ENCODE measurements around the gene GRIN3B. TPM values are rescaled to one million over a fixed set of nuclear protein-coding genes. Genes with fewer than 3 reads are reported as not detected.
A peak's percentile ranks its signal among the peaks of the same experiment; 100 is the strongest.

The GRIN3B gene
- polyA plus RNA-seq, 10 donors = 0.13 to 0.35 (median 0.17) TPM; not detected in 1

DNA sequence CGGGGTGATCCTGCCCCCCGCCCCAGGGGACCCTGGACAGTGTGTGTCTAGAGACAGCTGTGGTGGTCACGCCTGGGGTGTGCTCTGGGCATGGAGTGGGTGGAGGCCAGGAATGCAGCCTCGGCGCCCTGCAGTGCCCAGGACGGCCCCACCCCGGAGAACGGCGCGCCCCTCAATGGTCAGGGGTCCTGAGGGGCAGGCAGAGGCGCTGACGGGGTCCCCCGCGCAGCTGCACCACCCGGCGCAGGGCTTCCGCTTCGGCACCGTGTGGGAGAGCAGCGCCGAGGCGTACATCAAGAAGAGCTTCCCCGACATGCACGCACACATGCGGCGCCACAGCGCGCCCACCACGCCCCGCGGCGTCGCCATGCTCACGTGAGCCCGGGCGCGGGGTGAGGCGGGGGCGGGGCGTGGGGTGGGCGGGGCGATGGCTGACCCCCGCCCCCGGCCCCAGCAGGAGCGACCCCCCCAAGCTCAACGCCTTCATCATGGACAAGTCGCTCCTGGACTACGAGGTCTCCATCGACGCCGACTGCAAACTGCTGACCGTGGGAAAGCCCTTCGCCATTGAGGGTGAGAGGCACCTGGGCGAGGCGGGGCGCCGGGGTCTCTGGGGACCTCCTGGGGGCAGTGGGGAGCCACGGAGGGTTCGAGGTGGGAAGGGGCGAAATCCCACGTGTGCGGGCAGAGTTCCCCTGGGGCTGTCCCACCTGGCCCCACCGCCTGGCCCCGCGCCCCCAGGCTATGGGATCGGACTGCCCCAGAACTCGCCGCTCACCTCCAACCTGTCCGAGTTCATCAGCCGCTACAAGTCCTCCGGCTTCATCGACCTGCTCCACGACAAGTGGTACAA is 7.4 kb downstream of the GRIN3B start:
- DNase-seq = no peak

DNA sequence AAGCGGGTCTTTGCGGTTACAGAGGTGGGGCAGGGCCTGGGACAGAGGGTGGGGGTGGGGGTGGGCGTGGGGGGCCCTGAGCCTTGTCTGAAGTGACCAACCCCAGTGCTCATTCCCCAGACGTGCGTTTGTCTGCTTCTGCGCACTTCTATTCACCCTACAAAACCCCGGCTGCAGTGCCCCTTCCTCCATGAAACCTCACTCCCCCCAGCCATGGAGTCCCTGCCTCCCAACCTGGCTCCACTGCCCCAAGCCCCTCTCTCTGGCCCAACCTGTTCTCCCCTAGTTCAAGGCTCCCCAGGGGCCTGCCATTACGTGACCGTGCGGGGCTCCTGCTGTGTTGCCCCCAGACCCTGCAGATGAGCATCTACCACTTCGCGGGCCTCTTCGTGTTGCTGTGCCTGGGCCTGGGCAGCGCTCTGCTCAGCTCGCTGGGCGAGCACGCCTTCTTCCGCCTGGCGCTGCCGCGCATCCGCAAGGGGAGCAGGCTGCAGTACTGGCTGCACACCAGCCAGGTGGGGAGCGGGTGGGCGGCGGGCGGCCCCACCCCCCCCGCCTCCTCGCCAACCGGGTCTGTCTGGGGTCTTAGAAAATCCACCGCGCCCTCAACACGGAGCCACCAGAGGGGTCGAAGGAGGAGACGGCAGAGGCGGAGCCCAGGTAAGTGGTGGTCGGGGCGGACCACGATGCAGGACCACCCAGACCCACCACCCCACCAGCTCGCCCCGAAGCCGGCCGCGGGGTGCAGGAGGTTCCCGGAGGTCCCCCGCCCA is 8.2 kb downstream of the GRIN3B start:
- DNase-seq = no peak

DNA sequence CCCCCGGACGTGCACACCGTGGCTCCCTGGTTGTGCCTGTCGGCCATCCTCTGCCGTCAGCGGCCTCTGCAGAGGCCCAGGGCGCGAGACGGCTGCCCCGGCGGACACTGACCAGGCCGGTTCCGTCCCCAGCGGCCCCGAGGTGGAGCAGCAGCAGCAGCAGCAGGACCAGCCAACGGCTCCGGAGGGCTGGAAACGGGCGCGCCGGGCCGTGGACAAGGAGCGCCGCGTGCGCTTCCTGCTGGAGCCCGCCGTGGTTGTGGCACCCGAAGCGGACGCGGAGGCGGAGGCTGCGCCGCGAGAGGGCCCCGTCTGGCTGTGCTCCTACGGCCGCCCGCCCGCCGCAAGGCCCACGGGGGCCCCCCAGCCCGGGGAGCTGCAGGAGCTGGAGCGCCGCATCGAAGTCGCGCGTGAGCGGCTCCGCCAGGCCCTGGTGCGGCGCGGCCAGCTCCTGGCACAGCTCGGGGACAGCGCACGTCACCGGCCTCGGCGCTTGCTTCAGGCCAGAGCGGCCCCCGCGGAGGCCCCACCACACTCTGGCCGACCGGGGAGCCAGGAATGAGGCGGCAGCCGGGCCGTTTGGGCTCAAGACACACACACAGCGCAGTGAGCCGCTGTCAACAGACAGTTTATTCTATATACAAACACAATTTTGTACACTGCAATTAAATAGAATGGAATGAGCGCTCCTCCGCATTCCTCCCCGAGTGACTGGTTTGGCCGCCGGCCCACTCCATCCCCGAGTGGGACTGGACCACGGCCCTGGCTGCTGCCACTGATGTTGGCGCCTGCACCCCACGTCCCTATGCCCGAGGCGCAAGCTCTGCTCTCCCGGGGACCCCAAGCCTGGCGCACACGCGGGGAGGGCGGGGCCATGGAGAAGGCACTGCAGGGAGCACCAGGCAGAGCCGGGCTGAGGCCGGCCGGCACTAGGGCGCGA is 9.1 kb downstream of the GRIN3B start:
- DNase-seq = peak in 2 of 3 donors; percentile 27 to 76

- DNase-seq = no peak
These were observed 9.8 kb downstream of the GRIN3B start for GRCh38 chr19:1009981-1010538.

GRCh38 chr19:1010586-1011510 is 10.6 kb downstream of the GRIN3B start:
- DNase-seq = no peak

DNA sequence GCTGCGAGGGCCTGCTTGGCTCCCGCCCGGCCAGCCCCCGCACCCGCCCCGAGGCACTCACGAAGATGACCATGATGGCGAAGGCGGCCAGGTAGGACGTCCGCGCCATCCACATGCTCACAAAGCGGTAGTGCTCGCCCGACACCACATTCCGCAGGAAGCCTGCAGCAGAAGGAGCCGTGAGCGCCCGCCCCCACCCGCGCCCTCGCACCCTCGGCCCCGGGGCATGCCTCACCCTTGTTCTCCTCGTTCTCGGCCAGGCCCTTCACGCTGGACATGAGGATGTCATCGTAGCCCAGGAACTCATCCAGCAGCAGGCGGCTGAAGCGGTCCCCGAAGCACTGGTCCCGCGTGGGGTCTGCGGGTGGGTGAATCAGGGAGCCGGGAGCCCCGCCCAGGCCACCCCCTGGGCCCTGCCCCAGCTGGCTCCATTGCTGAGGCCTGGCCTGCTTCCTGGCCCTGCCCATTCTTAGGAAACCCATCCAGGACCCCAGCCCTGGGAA is 11.7 kb downstream of the GRIN3B start:
- no peak for DNase-seq

DNA sequence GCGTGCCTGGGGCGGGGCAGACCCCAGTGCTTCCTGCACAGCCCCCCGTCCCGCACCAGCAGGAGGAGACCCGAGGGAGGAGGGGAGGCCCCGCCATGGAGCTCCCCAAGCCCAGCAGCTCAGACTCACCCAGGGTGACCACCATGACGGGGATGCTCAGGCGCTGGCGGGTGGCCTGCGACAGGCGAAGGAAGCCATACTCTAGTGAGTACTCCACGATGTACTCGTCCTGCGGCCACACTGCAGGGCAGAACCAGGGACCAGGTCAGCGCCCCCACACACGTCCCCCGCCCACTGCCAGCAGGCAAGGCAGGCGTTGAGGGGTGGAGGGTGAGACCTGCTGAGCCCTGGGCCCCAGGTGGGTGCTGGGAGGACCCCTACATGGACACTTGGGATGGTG is 12.1 kb downstream of the GRIN3B start:
- no peak for DNase-seq

- DNase-seq = no peak
These were observed 13.0 kb downstream of the GRIN3B start for GRCh38 chr19:1013218-1013617.

DNA sequence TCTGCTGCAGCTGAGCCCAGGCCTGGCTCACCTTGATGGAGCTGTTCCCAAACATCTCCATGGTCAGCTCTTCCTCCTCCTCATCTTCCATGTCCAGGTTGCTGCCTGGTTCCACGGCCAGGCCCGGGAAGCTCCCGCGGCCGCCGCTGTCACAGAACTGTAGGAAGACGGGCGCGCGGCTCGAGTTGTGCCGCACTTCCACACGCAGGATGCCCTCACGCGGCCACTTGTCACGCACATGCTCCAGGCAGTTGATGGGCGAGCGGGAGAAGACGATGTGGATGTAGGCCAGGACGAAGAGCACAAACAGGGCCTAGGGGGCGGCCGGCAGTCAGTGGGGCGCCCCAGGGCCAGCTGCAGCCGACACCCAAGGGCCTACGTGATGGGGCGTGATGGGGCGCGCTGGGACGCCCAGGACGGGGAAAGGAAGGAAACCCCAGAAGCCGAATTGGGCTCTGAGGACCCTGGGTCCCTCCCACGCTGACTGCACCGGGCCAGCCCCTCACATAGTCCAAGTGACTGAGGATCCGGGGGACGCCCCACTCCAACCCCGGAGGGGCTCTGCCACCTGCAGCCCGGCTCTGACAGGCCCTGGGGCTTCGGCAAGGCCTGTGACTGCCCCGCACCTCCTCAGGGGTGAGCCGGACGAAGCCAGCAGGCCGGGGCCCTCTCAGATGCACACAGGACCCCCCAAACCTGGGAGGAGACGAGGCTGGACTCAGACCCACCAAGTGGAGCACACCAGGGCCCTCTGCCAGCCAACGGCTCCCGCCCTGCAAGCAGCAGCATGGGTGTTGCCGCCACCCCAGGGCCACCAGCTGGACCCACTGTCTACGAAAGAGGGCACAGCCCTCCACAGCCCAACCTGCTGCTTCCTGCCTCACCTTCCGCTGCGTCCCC is 14.2 kb downstream of the GRIN3B start:
- no peak for DNase-seq

GRCh38 chr19:1015061-1015781 is 15.0 kb downstream of the GRIN3B start:
- no peak for DNase-seq

- DNase-seq = peak in 1 of 3 donors; percentile 62
These were observed 15.8 kb downstream of the GRIN3B start for GRCh38 chr19:1015782-1016646.

DNA sequence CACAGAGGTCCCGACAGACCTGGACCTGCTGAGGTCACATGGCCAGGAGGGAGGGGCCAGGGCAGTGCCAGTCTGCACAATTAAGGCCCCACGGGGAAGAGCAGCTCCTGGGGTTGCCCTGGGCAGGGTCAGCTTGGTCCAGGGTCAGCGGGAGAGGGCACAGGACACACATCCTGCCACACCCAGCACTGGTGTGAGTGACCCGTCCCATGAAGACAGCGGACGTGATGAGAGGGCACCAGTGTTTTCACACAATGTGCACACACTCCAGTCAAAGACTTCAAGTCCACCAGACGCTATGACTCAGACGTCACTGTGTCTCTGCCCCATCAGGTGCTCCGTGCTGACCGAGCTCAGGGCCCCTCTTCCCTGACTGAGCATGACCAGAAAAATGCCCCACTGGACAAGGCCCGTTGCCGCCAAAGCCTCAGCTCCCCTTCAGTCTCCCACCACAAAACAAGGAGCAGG is 16.5 kb downstream of the GRIN3B start:
- DNase-seq = no peak

- no peak for DNase-seq
These were observed 17.1 kb downstream of the GRIN3B start for GRCh38 chr19:1017115-1017905.

DNA sequence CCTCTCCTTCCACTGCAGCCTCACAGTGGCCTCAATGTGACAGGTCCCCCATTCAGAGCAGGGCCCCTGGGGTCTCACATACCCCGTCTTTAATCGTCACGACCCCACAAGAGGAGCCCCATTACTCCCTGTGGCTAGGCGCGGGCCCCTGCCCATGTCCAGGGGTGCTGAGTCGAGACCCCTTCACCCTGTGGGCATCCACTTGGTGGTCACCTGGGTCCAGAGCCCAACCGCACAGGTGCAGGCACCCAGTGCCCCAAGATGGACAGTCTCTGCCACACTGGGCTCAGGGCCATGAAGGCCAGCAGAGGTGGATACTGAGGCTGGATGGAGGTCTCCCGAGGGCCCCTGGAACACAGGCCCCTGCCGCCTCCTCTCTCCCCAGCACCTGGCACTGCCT is 17.7 kb downstream of the GRIN3B start:
- no peak for DNase-seq

GRCh38 chr19:1018393-1018792 is 18.2 kb downstream of the GRIN3B start:
- DNase-seq = no peak

GRCh38 chr19:1018932-1019615 is 18.9 kb downstream of the GRIN3B start:
- no peak for DNase-seq

Data from muscle of back (tissue), 11 donors.